Activated naive CD4-positive, alpha-beta T cell treated with anti-CD3 and anti-CD28 coated beads, Interleukin-2, amount 10 ng/mL, durations not matched to agents 7 days and 5 days (primary cell): Measurements from ENCODE around the gene KCTD16.

Source experiments
- CTCF ChIA-PET: fragments of 350-600 bp; sonication (Branson Sonifier 250); formaldehyde crosslinking; loops from one replicate; lab custom pipeline; 2021; ENCODE audit warnings: antibody characterized with exemption; lab: Charles Lee
- DNase-seq: peaks from one replicate; pipeline ENCODE4 v3.0.0-alpha.2; 2020
- H3K27ac Mint-ChIP-seq: one replicate; pipeline ENCODE4 v1.8.0; 2021; ENCODE audit warnings: mild to moderate bottlenecking, moderate library complexity, mixed read lengths
- H3K27me3 Mint-ChIP-seq: one replicate; pipeline ENCODE4 v1.8.0; 2021; ENCODE audit warnings: mild to moderate bottlenecking, mixed read lengths
- H3K36me3 Mint-ChIP-seq: one replicate; pipeline ENCODE4 v1.8.0; 2021; ENCODE audit warnings: mixed read lengths
- H3K4me1 Mint-ChIP-seq: one replicate; pipeline ENCODE4 v1.8.0; 2021; ENCODE audit warnings: mixed read lengths
- H3K4me3 Mint-ChIP-seq: one replicate; pipeline ENCODE4 v1.8.0; 2021; ENCODE audit warnings: mild to moderate bottlenecking, moderate library complexity, mixed read lengths
- H3K9me3 Mint-ChIP-seq: one replicate; pipeline ENCODE4 v1.8.0; 2021; ENCODE audit warnings: mixed read lengths

The KCTD16 gene

DNA sequence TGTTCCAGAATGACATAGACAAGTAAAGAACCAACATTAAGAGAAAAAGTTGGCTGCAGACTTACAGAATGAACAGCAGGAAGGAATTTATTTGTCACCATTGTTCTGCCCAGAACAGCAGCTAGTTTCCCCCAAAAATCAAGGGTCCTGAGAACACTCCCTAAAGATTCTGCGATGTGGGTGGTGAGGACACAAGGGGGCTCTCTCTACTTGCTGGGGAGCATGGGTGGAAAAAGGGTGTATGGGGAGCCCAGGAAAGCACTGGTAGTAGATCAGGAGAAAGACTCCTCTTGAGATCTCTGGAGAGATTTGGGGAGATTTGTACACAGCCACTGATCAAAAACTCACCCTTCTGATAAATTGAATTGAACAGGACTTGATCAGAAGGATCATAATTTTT, 316.5 kb downstream of the KCTD16 start:
- Mint-ChIP-seq H3K36me3 (no peaks in the 10 kb centered on the region), H3K4me1 (no peaks in the 10 kb centered on the region), H3K9me3 (peaks cover 5% of the 10 kb centered on the region), H3K27me3 (no peaks in the 10 kb centered on the region), H3K4me3 (no peak overlapping the region), H3K27ac (no peak overlapping the region)
- CTCF ChIA-PET = no interaction called here
- no peak for DNase-seq

DNA sequence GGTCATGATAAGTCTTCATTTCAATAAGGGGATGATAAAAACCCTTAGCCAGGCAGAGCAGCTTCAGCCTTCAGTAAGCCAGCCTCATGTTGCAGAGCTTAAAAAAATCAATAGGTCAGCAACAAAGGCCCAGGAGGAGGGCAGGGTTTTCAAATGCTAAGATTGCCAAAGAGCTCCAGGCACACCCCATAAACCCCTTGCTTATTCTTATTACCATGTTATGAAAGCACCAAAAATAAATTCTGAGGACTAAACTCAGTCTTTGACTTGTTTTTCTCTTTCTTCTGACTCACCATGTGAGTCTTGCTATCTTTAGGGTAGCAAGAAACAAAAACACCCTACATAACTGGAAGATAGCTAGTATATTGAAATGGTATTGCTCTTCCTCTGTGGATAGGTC, 317.1 kb downstream of the KCTD16 start:
- Mint-ChIP-seq H3K9me3 (peaks cover 5% of the 10 kb centered on the region), H3K27me3 (no peaks in the 10 kb centered on the region), H3K4me3 (no peak overlapping the region), H3K4me1 (no peaks in the 10 kb centered on the region), H3K36me3 (no peaks in the 10 kb centered on the region), H3K27ac (no peak overlapping the region)
- CTCF ChIA-PET = no interaction called here
- no peak for DNase-seq

DNA sequence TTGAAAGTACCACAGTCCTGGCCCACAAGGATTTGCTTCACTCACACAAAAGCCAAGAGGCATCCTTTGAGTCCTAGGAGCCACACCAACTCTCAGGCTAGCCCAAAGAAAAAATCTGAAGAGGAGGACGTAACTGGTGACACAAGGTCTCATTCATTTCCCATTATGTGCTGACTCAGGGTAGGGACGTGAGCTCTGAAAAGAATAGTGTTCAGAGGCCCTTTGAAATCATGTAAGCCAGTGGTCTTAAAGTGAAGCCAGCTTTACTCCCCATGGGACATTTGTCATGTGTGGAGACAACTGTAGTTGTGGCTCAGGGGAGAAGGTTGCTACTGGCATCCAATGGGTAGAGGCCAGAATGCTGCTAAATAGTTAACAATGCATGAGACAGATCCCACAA, 332.4 kb downstream of the KCTD16 start:
- CTCF ChIA-PET = no interaction called here
- Mint-ChIP-seq H3K27me3 (no peaks in the 10 kb centered on the region), H3K27ac (no peak overlapping the region), H3K9me3 (peaks cover 16% of the 10 kb centered on the region), H3K4me1 (no peaks in the 10 kb centered on the region), H3K4me3 (no peak overlapping the region), H3K36me3 (no peaks in the 10 kb centered on the region)
- no peak for DNase-seq

DNA sequence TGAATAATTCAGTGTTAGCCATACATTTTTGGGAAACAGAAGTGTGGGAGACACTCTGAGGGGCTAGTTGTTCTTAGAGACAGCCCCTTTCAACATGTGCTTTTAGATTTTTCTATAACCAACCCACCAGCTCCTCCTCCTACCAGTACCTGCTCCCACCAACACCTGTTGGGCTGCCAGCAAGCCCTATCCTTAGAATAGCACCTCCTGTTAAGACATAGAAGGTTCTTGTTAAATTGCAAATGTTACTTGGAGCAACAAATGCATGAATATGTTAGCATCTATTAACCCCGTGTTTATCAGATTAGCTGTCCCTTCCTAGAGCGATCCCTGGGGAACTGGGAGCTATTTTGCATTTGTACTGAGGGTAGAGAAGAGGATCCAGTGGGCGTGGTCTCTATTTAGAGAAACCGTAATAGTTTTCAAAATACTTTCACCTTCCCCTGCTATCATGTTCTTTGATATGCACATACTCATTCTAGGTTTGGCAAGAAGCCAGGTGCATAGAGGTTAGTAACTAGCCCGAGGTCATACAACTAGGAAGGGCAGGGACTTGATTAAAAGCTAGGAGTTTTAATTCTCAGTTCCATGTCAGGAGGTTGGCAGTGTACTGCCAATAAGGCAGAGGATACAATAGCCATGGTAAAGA, 334.4 kb downstream of the KCTD16 start:
- no peak for DNase-seq
- no peaks in the 10 kb centered on the region for H3K27me3 Mint-ChIP-seq
- no peaks in the 10 kb centered on the region for H3K36me3 Mint-ChIP-seq
- no peak overlapping the region for H3K27ac Mint-ChIP-seq
- CTCF ChIA-PET = no interaction called here
- H3K4me1 Mint-ChIP-seq = no peaks in the 10 kb centered on the region
- no peak overlapping the region for H3K4me3 Mint-ChIP-seq
- peaks cover 6% of the 10 kb centered on the region for H3K9me3 Mint-ChIP-seq

DNA sequence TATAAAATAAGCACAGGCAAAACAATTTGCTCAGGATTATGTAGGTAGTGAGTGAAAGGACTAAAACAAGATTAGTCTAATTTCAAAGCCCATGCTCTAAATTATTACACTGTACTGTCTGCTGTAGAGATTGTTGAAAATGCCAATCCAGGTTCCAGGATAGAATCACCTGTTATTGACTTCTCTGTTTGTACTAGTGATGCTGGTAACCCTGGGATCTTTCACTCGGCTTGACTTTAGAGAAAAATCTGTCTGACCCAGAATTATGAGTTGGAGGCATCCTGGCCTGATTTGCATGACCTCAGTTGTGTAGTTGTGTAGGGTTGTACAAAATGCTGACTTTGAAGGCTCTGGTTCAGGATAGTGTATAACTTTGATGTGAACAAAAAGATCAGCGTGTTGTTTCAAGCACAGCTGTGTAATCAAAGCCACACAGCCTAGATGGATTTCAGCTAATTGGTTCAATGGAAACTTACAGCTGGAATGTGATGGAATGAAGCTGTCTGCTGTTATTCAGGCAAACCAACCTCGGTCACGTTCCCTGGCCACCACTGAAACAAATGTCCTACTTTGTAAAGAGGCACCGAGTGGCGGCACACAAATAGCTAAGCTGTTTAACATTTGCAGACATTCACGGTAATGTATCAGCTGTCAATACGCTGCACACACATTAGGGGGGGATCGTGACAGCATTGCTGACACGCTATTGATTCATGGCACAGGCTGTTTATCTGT, 340.3 kb downstream of the KCTD16 start:
- H3K4me1 Mint-ChIP-seq = no peaks in the 10 kb centered on the region

DNA sequence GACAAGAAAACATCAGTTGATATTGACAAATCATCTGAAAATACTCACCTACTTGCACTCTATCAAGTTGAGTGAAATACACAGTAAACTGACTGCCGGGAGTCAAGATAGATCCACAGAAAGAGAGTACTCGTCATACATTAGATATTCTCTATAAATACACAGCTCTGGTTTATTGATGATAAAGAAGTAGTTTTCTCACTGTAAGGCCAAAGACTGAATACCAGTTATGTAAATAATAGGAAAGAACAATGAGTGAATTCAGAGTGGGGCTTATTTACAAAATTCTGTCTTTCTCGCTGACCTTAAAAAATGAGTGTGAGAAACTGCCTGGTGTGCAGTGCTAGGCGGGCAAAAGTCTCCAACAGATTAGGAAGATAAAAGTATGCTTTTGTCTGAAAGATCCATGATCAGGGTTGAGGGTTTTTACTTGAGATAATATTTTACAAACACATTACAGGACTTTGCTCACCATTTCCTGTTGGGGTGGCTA, 341.0 kb downstream of the KCTD16 start:
- H3K4me1 Mint-ChIP-seq = no peaks in the 10 kb centered on the region
- no peak overlapping the region for H3K4me3 Mint-ChIP-seq
- CTCF ChIA-PET = no interaction called here
- H3K9me3 Mint-ChIP-seq = peaks cover 8% of the 10 kb centered on the region
- no peaks in the 10 kb centered on the region for H3K27me3 Mint-ChIP-seq
- DNase-seq = no peak
- no peaks in the 10 kb centered on the region for H3K36me3 Mint-ChIP-seq
- no peak overlapping the region for H3K27ac Mint-ChIP-seq

More for the DNA sequence above, 340.3 kb downstream of the KCTD16 start:
- H3K36me3 Mint-ChIP-seq = no peaks in the 10 kb centered on the region
- no peak overlapping the region for H3K4me3 Mint-ChIP-seq
- no peaks in the 10 kb centered on the region for H3K27me3 Mint-ChIP-seq
- no peak for DNase-seq
- H3K9me3 Mint-ChIP-seq = peaks cover 8% of the 10 kb centered on the region
- H3K27ac Mint-ChIP-seq = no peak overlapping the region
- CTCF ChIA-PET = no interaction called here

DNA sequence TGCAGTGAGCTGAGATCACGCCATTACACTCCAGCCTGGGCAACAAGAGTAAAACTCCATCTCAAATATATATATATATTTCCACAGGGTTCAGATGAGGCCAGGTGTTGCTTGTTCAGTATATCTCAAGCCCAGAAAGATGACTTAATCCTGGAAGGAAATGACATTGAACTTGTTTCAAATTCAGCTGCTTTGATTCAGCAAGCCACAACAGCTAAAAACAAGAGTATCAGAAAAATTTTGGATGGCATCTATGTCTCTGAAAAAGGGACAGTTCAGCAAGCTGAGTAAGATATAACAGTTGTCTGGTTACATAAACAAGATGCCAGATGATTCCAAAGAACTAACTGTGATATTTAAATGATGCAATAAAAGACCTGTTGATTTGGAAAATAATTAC, 352.0 kb downstream of the KCTD16 start:
- Mint-ChIP-seq H3K36me3 (no peaks in the 10 kb centered on the region), H3K4me1 (no peaks in the 10 kb centered on the region), H3K27ac (no peak overlapping the region), H3K27me3 (no peaks in the 10 kb centered on the region), H3K4me3 (no peak overlapping the region), H3K9me3 (peaks cover 5% of the 10 kb centered on the region)
- DNase-seq = no peak
- CTCF ChIA-PET = no interaction called here

DNA sequence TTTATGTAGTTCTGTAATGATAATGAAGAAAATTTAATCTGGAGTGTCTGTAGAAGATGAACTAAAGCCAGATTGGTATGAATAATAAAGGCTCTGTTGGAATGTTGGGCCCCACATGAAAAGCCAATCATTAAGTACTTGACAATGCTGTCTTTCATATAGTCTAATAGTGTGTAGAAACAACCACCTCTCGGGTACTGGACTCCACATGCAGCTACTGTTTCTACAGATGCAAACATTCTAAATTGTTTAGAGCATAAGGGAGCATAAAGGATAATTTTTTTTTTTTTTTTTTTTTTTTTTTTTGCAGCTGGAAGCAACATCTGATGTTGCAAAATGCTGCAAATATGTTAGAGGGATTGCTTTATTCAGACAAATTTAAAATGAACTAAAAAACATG, 354.3 kb downstream of the KCTD16 start:
- Mint-ChIP-seq H3K4me1 (no peaks in the 10 kb centered on the region), H3K27me3 (no peaks in the 10 kb centered on the region), H3K27ac (no peak overlapping the region), H3K4me3 (no peak overlapping the region), H3K9me3 (peaks cover 6% of the 10 kb centered on the region), H3K36me3 (no peaks in the 10 kb centered on the region)
- DNase-seq = no peak
- CTCF ChIA-PET = no interaction called here

DNA sequence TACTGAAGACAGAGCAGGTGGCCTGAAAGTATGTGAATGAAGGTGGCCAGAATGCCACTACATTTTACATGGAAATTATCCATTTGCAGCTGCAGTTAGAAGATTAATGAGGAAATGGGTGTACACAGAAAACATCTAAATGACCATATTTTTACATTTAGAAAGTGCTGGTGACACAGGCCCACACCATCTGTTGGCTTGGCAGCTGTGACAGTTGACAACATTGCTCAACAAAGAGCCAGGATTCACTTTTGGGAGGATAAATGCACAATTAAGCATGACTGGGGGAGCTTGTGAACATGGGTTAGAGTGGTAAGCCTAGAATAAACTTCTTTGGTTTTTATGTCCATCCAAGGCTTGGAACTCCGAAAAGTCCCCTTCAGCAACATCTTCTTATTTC, 360.5 kb downstream of the KCTD16 start:
- no peak overlapping the region for H3K27ac Mint-ChIP-seq

More for the DNA sequence above, 360.5 kb downstream of the KCTD16 start:
- CTCF ChIA-PET = no interaction called here
- Mint-ChIP-seq H3K4me3 (no peak overlapping the region), H3K36me3 (no peaks in the 10 kb centered on the region), H3K4me1 (no peaks in the 10 kb centered on the region), H3K27me3 (no peaks in the 10 kb centered on the region), H3K9me3 (peaks cover 26% of the 10 kb centered on the region)
- DNase-seq = no peak
